Fibroblast of skin of right quadriceps (primary cell): ENCODE data around the gene MOB3C.

Experiments used
- DNase-seq: peaks from one replicate; pipeline ENCODE4 v3.0.0-alpha.2; 2013

MOB3C gene

DNA sequence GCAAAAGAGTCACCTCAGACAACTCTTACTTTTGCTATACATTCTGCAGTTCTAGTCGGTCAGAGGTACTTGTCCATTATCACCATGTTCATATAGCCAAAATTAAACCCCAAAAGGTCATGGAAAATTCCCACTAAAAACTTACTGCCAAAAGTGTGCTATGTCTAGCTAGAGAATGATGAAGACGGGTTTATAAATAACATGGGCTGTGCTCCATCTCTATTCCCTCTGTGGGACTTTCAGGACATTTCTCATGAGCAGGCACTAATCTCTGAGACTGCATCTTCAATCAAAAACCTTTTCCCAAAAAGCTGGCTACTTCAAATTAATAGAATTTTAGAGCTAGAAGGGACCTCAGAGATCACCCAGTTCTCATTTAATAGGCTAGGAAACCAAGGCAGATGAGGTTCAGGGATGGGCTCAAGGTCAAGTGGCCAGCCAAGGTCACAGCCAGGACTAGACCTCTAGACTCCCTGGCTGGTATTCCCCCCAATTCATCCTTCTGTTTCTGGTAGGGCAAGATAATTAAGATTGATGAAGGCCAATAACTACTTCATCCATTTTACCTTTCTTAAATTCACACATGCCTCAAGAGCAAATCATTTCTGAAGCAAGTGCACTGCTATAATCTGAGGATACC, 21.0 kb upstream of the MOB3C start:
- DNase-seq, result no peak

DNA sequence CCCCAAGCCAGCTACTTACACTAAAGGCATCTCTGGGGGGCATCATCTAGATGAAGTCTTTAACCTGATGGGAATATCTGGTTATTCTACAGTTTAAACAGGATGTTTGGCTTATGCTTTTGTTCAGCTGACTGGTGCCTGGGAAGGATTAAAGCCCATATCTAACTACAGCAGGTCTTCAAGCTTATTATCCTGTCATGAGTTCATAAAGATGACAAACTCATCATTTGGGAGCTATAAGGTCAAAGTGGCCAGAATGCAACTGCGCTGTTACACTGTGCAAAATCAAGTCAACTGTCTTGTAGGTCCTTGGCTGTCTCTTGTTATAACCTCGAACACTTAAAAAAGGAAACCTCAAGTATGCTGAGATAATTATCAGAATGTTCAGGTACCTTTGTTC, 18.6 kb upstream of the MOB3C start:
- no peak for DNase-seq

DNA sequence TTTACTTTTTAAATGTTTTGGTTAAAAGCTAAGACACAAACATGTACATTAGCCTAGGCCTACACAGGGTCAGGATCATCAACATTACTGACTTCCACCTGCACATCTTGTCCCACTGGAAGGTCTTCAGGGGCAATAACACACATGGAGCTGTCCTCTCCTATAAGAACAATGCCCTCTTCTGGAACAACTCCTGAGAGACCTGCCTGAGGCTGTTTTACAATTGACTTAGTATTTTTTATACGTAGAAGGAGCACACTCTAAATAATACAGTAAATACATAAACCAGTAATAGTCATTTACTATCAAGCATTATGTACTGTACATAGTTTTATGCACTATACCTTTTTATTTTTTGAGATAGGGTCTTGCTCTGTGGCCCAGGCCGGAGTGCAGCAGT, 14.1 kb upstream of the MOB3C start:
- DNase-seq, result no peak

DNA sequence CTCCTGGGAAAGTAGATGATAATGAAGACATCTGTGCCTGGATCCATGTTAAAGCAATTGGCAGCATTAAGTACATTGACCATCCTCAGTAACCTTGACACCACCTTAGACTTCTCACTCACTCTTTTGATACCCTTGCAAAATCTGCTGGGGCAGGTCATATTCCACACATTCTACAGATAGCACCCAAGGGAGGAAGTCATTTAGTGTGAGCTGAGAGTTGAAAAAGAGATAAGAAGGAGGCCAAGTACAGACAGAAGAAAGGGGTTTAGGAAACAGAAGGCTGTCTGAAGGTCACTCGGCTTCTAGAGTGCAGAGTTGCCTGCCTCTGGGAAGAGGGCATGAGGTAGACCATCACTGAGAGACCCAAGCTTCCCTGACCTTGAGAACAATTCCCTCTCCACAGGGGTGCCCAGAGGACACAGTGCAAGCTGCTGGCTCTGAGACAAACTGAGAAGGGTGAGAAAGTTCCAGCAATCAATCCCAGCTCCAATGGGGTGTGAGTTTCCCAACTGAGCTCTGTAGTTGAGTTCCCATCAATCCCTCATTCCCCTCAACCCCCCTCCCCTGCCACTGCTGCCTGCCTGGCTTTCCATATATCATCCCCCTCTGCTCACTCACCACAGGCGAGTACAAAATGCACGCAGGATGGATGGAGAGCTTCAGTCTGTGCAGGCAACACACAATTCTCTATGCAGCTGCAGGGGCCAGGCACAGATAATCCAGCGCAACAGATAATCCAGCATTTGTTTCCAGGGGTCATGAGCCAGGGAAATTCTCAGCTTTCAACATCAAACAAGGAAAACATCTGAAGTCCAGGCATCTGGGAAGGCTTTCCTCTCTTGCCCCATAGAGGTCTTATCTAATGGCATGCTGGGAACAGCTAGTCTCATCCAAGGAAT, 7.4 kb upstream of the MOB3C start:
- DNase-seq, result no peak

DNA sequence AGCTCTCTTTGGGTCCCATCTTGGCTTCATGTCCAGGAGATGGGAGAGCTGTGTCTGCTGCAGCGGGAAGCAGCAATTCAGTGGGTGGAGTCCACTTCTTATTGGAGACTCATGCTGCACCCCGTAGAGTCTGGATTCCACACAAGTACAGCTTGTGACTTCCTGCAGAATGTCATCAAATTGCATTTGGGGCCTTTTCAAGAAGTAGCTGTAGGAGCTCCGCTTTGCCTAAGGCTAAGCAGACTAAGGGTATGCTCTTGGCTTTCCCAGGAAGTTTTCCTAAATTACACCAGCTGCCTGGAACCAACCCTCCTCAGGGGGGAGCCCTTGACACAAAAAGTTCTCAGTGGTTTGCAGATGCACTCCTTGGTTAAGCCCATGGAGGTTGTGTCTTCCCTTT, 5.7 kb upstream of the MOB3C start:
- peak; percentile 25 for DNase-seq

DNA sequence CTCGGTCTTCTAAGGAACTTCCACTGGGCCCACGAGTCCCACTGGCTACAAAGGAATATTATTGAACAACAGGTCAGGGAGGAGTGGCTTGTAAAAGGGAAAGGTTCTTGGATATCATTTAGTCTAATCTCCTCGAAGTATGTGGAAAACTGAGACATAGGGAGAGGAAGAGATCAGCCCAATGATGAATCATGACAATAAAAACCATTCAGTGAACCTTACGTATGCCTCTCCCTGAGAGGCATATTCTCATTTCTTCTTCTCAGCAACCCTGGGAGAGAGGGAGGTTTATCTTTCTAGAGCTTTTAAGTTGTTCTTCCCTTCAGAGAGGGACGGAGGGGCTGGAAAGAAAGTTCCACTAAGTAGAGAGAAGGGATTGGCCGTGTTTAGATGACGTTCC, 5.3 kb upstream of the MOB3C start:
- DNase-seq, result no peak

DNA sequence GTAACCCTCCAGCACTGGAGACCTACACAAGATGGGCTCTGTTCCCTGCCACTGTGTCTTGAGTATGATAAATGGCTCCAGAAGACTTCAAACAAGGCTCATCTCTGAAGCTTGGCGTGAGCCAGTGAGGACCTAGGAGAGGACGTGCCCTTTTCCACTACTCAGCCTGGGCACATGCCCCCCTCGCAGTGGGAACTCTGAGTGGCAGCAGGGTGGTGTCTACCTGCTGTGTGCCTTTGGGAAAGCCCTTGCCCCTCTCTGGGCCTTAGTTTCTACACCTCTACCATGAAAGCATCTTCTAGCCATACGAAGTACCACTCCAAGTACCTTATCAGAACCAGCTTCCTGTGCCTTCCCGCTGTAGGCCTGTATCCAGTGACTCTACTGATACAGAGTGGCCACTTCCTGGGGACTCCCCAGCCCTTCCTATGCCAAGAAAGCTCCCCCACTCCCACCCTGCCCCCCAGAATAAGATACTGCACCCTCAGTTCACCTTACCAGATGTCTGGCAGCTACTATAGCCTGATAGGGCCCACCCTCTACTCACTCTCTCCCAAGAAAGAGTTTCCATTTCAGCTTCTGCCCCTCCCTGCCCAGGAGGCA, 3.1 kb upstream of the MOB3C start:
- DNase-seq, result no peak

DNA sequence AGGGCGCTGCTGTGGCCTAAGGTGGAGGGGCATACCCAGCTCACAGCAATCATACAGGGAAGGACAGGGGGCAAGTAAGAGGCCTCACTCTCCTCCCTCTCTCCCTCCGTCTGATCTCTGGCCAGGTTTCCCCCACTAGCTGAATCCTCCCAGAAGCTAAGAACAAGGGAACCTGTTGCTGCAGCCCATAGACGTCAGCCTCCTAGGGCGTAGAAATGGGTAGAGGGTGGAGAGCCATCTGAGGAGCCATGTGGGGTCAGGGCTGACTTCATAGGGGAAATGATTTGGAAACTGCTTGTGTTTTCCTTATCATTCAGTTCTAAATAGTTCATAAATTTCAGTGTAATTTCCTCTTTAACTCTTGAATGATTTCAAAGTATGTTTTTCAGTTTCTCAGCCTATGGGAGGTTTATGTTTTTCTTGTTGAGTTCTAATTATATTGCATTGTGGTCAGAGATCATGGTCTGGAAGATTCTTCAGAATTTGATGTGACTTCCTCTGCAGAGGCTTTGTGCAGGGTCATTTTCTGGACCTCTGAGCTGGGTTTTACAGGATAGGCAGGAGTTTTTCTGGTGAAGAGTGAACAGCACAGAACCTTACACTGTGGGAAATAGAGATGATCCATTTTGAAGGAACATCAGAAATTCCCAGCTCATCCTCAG, 2.3 kb upstream of the MOB3C start:
- no peak for DNase-seq

DNA sequence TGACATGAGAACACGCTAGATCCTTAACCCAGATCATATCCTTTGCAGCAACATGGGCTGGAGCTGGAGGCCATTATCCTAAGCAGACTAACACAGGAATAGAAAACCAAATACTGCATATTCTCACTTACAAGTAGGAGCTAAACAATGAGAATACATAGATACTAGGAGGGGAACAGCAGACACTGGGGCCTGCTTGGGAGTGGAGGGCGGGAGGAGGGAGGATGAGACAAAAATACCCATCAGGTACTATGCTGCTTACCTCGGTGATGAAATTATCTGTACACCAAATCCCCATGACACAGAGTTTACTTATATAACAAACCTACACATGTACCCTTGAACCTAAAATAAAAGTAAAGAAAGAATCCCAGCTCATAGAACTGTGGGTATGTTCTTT, 1.2 kb upstream of the MOB3C start:
- no peak for DNase-seq

DNA sequence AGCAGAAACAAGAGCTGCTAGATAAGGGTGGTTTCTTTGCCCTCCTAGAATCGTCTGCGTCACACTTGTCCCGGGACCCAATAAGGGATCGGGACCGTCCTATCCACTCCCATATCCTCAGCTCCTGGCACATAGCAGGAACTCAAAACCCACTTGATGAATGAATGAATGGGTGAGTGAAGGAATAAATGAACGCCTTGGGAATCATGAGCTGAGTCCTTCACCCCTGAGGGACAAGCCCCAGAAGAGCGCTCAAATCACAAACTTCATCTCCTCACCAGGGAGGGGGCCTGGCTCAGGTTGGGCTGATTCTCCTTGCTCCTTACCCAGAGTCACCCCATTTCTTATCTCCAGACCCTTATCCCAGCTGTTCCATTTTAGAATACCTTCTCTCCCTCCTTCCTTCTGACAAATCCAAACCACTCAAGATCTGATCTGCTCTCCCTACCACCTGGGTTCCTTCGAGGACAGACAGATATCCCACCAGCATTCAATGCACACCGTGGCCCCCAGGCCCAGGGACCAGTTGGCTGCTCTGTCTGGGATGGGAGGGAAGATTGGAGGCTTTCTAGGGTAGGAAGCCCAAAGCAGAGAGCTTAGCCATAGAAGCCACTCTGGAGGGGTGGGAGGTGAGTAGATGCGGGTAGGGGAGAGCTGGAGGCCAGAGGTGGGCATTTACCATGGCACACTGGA, 643 bp upstream of the MOB3C start:
- DNase-seq, result no peak

DNA sequence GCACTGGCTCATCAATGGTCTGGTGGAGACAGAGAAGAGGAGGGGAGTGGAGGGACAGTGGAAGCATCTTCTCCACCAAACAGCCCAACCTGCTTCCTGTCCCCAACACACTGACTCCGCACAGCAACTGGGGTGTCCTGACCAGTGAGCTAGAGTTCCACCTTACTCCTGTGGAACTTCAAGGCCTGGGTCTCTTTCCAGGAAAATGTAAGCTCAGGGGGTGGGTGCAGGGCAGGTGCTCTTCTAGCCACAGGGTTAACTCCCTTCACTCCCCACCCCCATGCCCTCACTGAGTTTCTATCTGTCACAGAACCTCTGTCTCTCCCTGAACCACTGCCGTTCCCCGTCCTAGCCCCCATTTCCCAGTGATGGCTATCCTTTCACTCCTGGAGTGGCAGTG, 876 bp downstream of the MOB3C start:
- DNase-seq, result no peak

DNA sequence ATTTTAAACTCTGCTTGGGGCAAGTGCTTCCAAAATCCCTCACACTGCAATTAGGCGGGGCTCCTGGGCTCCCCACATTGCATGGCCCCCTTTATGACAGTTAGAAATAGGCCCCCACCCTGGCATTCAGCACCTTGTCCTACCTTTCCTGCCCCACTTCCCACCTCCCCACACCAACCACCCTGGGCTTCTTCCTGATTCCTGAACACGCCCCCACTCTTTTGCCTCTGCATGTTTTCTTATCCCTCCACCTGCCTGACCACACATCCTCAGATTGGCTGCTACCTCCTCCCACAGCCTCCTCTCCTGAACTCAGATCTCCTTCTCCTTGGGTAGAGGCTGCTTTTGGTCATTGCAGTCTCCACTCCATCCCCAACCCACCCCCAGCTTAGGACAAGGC, 1.5 kb downstream of the MOB3C start:
- DNase-seq, result no peak

DNA sequence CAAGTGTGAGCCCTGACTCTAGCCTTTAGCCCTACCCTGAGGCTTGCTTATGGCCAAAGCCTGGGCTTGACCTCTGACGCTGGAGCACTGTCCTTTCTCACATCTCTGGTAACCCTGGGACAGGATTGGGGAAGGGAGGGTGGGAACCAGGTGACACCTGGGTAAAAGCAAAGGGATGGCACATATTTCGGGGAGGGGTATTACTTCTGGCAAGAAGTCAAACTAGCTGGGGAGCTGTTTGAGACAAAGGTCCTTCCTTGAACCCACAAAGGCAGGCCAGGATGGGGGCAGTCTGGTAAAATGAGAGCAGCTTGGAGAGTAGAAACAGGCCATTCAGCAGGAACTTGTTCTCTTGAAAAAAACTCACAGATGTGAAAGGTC, 2.0 kb downstream of the MOB3C start:
- no peak for DNase-seq

DNA sequence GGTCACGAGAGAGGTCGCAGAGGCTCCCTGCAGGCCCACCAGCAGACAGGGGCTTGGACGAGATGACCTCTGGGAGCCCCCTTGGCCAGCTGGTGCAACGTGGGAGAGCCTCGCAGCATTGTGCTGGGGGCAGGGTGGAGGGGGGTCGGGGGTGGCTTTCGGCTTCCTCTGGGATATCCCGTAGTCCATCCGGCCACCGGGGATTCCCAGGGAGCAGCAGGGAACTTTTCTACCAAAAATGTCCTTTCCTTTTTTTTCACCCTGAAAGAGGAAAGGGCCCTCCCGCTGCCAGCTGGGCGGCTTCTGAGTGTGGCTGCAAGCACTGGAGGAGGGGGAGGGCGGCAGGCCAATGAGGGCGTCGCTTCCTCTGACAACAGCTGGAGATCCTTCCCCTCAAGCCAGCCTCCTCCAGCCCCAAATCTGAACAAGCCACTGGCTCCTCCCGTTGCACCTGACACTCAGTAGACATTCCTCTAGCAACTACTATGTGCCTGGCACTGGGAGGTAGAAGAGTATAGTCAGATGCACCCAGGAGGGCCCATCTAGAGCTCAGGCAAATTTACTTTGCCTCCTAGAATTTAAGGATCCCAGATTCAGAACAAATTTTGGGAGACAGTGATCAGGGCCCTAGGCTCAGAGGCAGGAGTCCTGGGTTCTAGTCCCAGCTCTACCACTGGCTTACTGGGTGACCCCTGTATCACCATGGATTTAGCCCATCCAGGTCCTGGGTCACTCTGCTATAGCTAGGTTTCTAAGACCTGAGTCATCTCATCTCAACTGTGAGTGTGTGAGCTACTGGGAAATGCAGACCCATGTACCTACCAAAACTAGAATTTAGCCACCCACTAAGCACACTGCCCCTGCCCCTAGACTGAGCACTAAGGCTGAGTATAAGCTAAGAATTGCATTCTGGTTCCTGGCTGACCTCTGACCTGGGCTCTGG, 2.7 kb downstream of the MOB3C start:
- peak; percentile 47 for DNase-seq

DNA sequence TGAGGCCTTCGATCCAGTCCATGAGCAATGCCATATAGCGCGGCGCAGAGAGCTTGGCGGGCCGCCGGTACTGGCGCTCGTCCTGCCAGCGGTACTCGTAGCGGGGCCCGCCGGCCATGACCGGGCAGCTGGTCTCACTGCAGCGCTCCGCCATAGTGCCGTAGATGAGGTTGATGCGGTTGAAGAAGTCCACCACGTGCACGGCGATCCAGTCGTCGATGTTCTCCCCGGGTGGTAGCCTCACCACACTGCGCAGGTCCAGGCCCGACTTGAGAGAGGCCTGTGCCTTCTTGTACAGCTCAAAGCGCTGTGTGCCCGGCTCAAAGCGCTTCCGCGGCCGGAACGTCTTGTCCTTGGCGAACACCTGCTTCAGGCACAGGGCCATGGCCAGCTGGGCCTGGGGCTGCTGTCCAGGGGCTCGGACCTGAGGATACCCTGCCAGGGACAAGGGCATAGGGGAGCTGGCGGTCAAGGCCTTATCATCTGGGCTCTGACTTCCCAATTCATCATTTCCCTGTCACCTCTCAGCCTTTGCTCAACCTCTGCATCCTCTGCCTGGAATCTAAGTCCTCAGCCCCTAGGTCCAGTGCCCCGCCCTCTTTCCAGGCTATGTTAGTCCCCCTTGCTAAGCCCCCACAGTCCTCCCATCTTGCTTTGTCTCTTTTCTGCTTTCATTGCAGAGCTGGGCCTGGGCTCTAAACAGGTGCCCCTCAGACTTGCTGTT, 3.5 kb downstream of the MOB3C start:
- DNase-seq, result no peak

DNA sequence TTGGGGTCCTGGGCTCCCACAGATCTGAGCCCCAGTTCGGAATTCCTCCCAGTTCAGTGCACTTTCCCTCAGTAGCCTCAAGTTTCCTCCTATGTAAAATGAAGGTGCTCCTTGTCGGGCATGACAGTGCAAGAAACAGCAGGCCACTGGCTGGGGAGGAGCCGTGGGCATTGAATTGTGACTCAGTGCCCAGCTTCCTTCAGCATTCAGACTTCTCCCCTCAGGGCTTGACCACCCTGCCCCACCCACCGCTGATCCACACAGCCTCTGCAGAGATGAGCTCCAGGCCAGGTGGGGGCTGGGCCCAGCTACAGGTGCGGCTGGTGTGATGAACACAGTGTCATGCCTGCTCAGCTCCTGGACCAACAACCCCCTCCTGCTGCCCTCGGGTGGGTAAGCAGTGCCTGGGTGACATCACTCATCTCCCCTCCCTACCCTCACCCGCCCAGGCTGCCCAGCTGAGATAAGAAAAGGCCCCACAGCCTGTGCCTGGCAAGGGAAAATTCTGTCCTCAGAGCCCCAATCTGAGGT, 4.9 kb downstream of the MOB3C start:
- DNase-seq, result no peak

DNA sequence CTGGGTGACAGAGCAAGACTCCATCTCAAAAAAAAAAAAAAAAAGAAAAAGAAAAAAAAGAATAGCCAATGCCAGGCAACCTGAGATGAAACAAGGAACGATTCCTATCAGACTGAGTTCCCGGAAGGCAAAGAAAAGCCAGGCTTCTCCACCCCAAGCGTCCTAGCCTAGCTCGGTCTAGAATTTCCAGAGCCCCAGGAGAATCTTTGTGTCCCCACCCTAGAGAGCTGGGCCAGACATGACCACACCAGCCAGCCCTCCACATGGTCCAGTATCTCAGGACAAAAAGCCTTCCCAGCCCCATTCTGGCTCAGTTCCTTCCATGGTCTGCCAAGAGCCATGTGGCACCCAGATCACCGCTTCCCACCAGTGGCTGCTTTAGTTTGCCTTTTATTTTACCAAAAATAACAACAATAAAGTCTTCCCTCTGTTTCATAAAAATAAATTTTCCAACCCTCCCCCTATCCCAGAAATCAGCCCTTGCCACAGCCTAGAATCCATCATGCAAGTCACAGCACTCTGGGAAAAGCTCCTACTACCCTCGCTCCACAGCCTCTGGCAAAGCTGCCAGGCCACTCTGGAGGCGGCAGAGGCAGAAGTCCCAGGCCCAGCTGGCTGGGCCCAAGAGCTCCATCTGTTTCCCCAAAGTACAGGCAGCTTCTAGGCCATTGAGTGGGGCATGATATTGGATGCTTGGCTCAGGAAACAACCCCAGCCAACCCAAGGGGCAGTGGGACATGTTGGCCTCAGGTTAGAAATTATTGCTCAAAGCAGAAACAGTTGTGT, 9.1 kb downstream of the MOB3C start:
- DNase-seq, result no peak

DNA sequence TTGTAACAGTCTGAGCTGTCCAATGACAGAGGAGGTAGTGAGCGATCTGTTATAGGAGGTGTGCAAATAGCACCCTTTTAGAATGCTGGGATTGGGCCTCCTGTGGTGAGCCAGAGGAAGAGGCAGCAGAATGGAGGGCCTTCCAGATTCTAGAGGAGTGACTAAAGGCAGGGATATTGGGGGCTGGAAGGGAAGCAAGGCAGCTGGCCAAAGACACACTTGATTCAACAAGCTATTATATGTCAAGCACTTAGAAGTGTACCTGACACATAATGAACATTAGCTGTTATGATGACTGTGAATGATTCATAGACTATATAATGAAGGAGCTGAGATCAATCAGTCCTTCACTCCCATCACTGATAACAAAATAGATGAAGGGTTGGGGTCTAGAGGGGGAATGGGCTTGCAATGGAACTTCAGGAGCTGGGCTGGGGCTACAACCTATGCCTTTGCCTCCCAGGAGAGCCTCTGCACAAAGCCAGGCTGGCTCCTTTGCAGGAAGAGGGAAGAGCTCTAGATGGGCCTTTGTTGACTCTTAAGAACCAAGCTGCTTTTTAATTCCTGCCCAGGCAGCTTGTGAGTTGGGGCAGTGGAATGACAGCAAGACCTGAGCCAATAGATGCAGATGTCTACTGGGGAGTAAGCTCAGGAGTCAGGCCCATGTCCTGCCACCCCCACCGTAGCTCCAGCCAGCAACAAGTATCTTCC, 10.2 kb downstream of the MOB3C start:
- no peak for DNase-seq

DNA sequence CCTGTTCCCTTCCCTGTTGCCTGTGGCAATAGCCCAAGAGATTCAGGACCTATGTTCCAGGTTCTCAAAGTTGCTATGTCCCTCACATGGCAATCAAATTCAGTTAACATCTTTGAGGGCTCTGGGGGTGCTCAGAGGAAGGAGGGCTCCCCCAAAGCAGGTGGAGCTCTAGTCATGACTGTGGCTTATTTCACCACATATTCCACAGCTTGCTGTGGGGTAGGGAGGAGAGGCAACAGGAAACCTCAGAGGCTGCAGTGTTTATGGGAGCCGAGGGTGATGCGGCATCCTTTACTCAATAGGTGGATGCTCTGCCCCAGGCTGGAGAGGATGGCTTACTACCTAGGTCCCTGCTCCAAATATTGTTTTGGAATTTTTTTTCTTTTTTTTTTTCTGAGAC, 11.4 kb downstream of the MOB3C start:
- no peak for DNase-seq
